Measurements from ENCODE around the gene SLC41A1.
A peak's percentile ranks its signal among the peaks of the same experiment; 100 is the strongest.
"Not testable (repeated sequence)": the region's sequence is repeated elsewhere in the genome, so short reads cannot be mapped to it uniquely, and the experiment has no call there.

SLC41A1 gene

DNA sequence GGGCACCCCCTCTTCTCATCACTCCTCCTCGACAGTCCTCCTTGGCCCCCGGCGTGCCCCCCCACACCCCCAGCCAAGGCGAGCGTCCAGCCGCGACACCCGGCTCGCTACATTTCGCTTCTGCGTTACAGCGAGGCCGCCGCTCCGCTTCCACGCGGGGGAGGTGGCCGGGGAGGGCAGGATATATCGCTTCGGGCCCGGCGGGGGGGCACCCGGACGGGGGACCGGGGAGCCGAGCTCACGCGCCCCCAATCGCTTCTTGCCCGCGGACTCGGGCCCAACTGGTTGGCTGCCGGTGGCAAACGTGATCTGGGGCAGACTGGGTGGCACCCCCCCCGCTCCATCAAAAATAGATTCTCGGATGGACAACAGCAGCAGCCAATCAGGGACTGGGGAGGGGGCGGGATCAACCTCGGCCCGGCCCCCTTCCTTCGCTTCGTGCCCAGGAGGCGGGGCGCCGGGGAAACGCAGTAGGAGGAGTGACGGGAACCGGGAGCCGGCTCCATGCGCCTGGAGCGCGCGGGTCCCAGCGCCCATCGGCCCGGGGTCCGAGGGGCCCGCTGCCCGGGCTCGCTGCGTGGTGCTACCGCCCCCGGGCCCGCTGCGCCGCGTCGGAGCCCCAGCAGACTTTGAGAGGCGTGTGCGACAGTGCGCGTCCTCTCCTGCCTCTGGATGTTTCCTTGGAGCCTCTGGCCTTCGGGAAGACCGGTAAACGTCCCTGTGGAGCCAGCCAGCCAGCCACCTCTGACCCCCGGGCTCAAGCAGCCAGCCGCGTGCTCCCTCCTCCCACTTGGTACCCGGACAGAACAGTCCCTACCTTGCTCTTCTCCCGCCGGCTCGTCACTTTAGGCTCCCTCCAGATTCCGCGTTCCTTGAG is at the start of gene SLC41A1:
TSS of gene SLC41A1 (minus strand) at position 321 of the 877 bp plus-strand sequence. CDS start 2,757 bp downstream, outside the sequence.
- peak; percentile 93 for DNase-seq (ENCODE audit: low read depth)

DNA sequence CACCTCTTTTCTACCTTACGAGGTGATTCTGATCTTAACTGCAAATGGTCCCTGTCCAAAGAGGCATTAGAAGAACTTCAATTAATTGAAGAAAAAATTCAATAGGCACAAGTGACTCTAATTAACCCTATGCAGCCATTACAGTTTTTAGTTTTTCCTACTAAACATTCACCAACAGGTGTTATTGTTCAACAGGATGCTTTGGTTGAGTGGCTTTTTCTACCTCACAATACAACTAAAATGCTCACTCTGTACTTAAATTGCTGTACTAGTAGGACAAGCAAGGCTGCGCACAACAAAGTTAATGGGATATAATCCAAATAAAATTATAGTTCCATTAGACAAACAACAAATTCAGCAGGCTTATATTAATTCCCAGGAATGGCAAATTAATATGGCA is 48.5 kb upstream of the SLC41A1 start:
- no peak for DNase-seq (ENCODE audit: low read depth)

DNA sequence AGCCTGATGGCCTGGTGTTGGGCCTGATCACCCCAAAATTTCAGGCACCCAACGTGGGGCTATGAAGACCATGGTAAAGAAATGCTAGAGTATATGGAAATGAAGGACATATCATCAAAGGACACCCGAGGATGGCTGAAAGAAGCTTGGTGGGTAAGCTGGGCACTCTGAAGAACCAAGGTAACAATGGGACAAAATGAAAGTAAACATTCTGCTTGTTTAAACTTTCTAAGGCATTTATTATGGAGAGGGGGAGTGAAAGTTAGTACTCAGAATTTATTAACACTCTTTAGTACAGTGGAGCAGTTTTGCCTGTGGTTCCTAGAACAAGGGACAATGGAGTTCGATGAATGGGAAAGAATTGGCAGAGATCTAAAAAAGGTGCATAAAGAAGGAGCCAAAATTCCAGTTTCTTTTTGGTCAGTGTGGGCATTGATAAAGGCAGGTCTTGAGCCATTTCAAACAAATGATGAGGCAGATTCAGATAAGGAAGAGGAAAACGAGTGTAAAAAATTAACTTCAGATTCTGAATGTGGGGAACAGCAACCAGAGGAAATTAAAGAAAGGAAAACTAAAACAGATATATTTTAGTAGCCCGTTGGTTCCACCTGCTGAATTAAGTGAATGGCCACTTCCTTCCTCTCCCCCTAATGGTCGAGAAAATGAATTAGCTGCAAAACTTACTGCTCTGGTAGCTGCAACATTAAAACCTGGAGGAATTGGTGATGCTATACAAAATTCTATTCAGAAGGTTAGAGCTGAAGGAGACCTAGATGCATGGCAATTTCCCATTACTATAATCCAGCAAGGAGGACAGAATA is 45.4 kb upstream of the SLC41A1 start:
- no peak for DNase-seq (ENCODE audit: low read depth)

DNA sequence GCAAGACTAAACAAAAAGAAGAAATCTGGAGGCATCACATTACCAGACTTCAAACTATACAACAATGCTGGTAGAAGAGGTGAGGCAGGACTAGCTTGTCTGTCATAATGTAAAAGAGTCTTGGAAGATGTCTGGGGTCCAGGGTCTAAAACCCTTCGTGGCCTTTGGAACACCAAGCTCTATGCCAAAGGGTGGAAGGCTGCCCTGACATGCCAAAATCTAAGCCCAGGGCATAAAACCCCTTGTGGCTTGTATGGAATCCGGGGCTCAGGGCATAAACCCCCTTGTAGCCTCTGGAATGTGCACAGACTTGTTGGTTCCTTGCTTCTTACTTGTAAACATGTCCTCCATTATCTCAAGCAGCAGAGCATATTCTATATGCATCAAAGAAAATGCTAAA is 44.5 kb upstream of the SLC41A1 start:
- not testable (repeated sequence) for DNase-seq (ENCODE audit: low read depth)

DNA sequence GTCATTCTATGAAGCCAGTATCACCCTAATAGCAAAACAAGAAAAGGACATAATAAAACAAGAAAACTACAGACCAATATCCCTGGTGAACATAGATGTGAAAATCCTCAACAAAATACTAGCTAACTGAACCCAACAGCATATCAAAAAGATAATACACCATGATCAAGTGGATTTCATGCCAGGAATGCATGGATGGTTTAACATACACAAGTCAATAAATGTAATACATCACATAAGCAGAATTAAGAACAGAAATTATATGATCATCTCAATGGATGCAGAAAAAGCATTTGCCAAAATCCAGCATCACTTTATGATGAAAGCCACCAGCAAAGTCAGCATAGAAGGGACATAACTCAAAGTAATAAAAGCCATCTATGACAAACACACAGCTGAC is 43.4 kb upstream of the SLC41A1 start:
- DNase-seq (ENCODE audit: low read depth): no peak

DNA sequence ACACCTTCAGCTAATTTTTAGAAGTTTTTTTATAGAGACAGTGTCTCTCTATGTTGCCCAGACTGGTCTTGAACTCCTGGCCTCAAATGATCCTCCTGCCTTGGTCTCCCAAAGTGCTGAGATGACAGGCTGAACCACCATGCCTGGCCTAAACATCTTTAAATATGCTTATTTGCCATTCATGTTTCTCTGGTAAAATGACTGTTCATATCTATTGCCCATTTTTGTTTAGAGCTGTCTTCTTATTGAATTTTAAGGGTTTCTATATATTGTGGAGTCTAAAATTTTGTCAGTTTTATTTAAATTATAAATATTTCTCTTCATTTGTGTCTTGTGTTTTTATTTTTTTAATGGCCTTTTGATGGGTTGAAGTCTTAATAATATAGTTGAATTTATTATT is 40.0 kb upstream of the SLC41A1 start:
- DNase-seq (ENCODE audit: low read depth): no peak

DNA sequence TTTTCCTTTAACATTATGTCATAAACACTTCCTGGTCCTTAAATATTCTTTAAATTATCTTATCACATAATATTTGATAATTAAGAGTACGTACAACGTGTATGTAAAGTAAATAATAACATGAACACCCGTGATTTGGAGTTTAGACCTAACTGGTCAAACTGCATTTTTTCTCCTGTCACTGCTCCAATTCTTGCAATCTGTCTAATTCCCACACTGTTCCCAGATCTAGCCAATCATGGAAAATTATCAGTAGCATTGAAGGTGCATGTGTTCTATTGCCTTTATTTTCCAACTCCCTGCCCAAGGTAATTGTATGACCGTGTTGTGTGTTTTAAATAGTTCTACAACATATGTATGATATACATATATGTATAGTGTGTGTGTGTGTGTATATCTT is 39.0 kb upstream of the SLC41A1 start:
- no peak for DNase-seq (ENCODE audit: low read depth)

DNA sequence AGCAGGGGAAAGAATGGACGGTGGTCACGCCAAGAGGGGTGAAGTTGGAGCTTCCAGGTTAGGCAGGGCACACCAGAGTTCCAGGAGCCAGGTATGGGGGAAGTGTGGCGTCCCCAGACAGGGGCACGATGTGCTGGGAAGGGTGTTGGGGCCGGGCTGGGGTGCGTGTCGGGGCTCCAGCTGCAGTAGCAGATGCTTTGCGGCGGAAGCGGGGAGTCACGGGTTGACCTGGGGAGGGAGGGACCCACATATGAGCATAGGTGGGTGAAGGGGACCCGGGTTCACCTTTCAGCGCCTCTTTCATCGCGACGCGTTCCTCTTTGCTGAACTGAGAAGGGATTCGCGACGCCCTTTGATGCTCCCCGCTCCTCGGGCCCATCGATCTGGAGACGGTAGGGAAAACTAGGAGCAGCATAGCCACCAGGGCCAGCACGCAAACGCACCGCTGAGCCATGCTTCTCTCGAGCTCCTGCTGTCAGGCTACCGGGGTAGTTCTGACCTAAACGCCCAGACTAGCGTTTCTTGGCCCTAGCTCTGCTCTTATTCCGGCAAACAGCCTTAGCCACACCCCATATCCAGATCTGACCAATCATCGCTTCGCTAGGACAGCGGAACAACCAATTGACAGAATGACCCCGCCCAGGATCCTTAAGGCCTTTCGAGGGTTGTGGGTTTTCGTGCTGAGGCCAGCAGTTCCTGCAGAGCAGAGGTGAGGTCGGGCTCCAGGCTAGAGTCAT is 36.8 kb upstream of the SLC41A1 start, which contains the start of gene PM20D1:
TSS of gene PM20D1 (minus strand) at position 514 of the 737 bp plus-strand sequence. CDS start at position 454, 60 bp downstream.
- no peak for DNase-seq (ENCODE audit: low read depth)

DNA sequence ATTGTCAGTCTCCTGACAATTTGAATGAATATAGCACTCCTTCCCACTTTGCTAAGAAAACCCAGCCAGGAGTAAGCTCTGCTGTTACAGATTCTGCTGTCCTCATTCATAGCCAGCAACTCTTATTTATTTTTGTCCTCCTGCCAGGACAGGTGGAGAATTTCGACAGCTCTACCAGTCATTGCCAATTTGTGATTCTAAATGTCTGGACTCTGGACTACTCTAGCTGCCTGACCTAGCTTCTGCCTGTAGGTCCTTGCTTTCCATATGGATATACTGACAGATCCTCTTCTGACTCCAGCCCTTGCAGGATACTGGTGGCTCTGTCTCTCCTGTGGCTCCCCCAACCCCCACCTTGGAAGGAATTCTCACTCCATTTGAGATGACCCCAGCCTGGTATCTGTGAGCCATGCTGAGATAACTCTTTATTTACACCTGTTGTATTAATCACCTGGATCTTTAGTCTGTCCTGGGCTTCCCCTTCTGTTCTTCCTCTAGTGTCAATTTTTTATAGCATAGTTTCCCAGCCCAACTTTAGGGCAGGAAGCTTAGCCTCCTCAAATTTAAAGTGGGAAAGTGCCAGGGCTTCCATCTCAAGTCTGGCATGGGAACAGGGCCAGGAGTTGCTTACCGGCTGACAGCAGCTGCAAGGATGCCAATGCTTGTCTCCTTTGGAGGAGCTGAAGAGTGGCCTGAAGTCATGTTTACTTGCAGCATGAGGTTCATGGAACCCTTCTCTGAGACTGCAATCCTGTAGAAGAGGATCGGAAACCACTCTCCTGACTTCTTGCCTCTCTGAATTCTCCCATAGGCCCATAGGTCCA is 30.2 kb upstream of the SLC41A1 start:
- no peak for DNase-seq (ENCODE audit: low read depth)

DNA sequence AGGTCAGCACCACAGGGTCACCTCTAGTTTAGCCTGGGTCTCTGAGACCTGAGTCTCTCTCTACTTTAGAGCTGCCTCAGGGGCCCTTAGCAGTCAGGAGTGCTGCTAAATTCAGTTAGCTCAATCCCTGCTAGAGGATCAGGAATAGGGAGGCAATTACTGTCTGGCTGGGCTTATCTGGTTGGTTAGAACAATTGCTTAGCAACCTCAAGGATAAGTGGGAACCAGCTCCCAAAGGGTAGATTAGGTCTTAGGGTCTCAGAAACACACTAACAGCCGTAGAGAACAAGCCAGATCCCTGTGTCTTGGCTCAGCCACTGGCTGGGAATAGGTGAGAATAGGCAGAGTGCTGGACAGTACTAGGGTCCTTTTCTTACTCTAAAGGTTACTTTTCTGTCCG is 29.2 kb upstream of the SLC41A1 start:
- DNase-seq (ENCODE audit: low read depth): no peak

DNA sequence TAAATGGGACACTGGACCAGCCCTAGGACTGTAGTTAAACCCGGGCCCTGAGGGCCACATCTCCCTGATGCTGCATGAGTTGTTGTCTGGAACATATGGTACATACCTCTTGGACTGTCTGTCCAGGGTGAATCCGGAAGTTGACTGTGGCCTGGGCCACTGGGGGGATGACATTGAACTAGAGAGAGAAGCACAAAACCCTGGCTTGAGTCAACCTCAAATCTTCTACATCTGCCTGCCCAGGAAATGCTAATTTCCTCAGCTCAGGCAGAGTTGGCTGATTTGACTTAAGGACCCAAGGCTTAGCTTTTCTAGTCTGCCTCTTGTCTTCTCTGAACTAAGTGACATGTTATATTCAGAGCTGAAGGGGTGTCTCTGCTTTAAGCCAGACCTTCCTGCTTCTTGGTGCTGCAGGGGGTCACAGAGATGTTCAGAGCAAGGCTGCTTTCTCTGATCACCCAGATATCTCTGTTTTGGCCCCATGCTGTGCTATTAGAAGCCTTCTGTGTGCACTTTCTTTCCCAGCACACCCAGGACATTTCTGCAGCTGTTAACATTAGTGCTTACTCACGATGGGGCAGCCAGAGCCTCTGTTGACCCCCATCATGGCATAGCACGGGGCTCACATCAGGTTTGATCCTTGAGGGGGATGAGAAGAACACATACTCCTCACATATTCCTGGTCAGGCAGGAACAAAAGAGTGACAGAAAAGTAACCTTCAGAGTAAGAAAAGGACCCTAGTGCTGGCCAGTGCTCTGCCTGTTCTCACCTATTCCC is 27.3 kb upstream of the SLC41A1 start:
- no peak for DNase-seq (ENCODE audit: low read depth)

DNA sequence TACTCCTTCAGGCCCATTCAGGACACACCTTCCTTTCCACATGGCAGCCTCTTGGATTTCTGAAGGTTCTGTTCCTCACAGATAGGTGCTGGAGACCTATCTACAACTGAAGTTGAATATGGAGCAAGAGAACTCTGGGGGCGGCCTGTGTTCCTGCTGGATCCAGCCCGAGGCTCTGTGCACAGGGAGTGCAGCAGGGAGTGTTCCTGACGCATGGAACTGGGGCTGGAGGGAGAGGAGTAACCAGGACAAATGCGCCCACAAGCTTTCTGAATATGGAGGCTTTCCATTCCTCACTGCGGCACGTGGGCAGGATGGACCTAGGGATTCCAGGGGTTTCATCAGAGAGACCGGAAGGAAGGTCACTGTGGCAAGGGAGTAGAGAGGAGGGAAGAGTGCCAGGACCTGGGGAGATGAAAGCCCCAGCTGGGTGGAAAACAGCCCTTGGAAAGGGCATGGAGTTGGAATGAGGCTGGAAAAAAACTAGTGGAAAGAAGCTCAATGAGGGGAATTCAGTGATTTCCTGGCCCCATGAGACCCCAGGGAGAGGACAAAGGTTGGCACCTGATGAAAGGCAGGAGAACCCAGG is 24.5 kb upstream of the SLC41A1 start:
- DNase-seq (ENCODE audit: low read depth): no peak

DNA sequence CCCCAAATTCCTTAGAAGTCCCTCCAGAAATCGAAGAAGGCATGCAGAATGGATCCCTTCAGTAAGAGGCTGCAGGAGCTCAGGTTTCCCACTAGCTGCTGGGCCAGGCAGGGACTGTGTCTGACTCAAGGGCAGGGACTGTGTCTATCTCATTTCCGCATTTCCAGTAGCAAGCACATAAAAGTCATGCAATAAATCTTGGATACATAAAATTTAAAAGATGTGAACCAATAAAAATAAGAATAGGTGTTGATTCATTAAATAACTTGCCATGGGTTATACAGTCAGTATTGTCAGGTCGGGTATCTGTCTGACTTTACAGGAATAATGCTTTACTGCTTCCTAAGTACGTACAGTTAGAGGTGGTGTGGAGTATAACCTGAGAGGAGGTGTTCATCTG is 21.8 kb upstream of the SLC41A1 start:
- no peak for DNase-seq (ENCODE audit: low read depth)

DNA sequence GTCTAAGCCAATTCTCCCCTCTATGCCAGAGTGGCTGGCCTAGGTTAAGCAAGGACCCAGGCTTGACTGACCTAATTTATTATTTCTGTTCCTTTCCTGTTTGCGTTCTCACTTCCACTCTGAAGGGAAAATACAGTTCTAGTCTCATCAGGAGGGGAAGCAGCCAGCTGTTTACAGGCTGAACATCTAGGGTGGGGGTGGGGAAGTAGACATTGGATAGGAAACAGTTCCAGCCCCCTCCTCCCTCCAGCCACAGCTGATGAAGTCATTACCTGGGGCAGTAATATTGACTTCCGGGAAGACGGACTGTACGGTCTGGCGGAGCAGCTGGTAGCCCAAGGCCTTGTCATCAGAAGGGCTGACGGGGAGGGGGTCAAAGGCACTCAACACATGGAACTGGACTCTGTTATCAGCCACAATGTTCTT is 19.3 kb upstream of the SLC41A1 start:
- DNase-seq (ENCODE audit: low read depth): no peak

DNA sequence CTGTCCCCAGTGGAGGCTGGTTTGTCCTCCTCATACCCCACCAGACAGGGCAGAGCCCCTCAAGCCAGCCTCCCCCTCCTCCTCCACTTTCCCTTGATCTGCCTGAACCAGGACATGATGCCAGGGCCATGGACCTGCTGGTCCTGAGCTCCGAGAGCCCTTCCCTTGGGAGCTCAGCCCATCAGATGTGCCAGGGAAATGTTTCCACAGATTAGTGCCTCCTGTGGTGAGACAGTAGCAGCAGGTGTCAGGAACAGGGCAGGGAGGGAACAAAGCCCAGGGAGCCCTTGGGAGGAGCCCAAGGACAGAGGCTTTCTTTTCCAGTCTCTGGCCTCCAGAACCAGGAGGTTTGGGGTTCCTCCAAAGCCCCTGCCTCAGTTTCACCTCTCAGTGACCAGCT is 14.6 kb upstream of the SLC41A1 start:
- no peak for DNase-seq (ENCODE audit: low read depth)

DNA sequence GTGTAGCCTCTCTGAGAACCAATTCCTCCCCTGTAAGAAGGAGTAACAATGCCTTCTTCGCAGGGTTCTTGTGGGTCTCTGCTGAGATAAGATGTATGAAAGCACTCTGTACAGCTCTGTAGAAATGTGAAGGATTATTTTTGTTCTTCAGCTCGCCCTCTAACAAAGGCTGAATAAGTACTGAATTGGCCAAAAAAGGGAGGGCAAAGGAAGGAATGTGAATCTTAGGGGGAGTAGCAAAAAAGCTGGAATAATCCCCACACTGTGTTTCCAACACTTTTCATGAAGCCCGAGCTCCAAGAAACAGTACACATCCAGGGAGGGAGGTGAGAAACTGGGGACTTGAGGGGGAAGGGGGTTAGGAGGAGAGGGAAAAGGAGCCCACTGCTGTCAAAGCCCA is 14.0 kb upstream of the SLC41A1 start:
- no peak for DNase-seq (ENCODE audit: low read depth)

DNA sequence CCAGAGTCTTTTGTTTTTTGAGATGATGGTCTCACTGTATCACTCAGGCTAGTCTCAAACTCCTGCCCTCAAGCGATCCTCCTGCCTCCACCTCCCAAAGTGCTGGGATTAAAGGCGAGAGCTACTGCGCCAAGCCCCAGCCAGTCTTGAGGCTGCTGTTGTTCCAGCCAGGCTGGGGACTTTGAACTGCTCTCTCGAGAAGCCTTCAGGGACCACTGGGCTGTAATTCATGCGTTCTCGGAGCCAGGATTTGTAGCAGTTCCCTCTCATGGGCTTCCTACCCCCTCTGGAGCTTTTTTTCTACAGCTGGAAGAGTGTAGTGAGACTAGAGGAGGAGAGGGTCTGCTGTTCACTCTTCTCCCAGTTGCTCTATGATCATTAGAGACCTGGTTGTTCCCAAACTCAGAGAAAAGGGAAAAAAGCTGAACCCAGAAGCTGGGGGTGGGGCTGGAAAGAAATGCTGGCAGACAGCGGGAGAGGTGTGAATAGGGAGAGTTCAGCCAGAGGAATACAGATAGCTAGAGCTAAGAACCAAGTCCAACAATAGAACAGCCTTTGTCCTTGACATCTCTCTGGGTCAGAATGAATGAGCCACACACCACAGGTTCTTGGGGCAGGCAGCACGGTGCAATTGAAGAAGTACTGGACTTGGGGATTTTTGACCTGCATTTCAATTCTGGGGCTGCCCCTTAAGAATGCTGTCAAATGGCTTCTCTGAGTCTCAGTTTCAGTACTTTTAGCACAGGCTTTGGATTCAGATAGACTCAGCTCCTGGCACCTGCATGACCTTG is 13.2 kb upstream of the SLC41A1 start:
- DNase-seq (ENCODE audit: low read depth): no peak

DNA sequence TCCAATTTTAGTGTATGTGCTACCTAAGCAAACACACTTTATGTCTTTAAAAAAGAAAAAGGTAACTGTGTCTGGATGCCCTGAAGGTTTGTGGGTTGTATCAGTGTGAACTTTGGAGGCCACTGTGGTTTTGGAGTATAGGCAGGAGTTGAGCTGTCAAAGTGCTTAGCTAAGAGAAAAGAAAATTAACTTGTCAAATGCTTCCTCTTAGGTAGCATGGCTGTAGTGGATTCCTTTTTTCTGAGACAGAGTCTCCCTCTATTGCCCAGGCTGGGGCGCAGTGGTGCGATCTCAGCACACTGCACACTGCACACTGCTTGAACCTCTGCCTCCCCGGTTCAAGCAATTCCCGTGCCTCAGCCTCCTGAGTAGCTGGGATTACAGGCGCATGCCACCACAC is 11.2 kb upstream of the SLC41A1 start:
- no peak for DNase-seq (ENCODE audit: low read depth)

DNA sequence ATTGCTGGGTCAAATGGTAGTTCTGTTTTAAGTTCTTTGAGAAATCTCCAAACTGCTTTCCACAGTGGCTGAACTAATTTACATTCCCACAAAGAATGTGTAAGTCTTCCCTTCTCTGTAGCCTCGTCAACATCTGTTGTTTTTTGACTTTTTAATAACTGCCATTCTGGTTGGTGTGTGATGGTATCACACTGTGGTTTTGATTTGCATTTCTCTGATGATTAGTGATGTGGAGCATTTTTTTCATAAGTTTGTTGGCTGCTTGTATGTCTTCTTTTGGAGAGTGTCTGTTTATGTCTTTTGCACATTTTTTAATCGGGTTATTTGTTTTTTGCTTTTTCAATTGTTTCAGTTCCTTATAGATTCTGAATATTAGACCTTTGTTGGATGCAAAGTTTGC is 10.3 kb upstream of the SLC41A1 start:
- DNase-seq (ENCODE audit: low read depth): not testable (repeated sequence)

All from ELR (cell line).